Neuronal stem cell (in vitro differentiated cells): ENCODE results near the gene NFIB.

Experiments
- DNase-seq: peaks from one replicate; pipeline ENCODE4 v3.0.0-alpha.2; 2013; ENCODE audit warnings: low spot score
- H2AFZ ChIP-seq: one replicate; pipeline ENCODE4 v1.6.1; 2013; ENCODE audit warnings: mild to moderate bottlenecking, low read length, inconsistent platforms
- H2AK5ac ChIP-seq: 2 replicates; pipeline ENCODE4 v1.6.1; 2013; ENCODE audit warnings: low read depth, mild to moderate bottlenecking, inconsistent platforms, low read length, moderate library complexity, mixed read lengths
- H2BK120ac ChIP-seq: 2 replicates; pipeline ENCODE4 v1.6.1; 2013; ENCODE audit warnings: low read depth, mild to moderate bottlenecking, inconsistent platforms, low read length, moderate library complexity, mixed read lengths
- H2BK12ac ChIP-seq: one replicate; pipeline ENCODE4 v1.6.1; 2013; ENCODE audit warnings: low read length, inconsistent platforms
- H2BK15ac ChIP-seq: 2 replicates; pipeline ENCODE4 v1.6.1; 2013; ENCODE audit warnings: mild to moderate bottlenecking, low read length, inconsistent platforms, mixed read lengths
- H2BK5ac ChIP-seq: one replicate; pipeline ENCODE4 v1.6.1; 2013; ENCODE audit warnings: inconsistent platforms, mild to moderate bottlenecking, low read length, moderate library complexity
- H3K14ac ChIP-seq: one replicate; pipeline ENCODE4 v1.6.1; 2013; ENCODE audit warnings: low read length, inconsistent platforms
- H3K18ac ChIP-seq: 2 replicates; pipeline ENCODE4 v1.6.1; 2013; ENCODE audit warnings: low read length, inconsistent platforms
- H3K23ac ChIP-seq: 2 replicates; pipeline ENCODE4 v1.6.1; 2013; ENCODE audit warnings: low read depth, mild to moderate bottlenecking, mixed read lengths, low read length, inconsistent platforms; ENCODE audit not compliant: poor library complexity
- H3K27ac ChIP-seq: replicated peaks from 3 replicates; pipeline ENCODE4 v1.5.1; 2013; ENCODE audit warnings: low read length, inconsistent platforms
- H3K27me3 ChIP-seq, 3 experiments: 2 replicates each; pipeline ENCODE4 v1.6.1; 2013; ENCODE audit warnings: low read length in 3 of 3, mild to moderate bottlenecking in 2 of 3, inconsistent platforms in 1 of 3, low read depth in 1 of 3, mixed read lengths in 1 of 3, moderate library complexity in 1 of 3; ENCODE audit not compliant: control insufficient read depth in 3 of 3, insufficient read depth in 3 of 3
- H3K36me3 ChIP-seq, 2 donors: replicated peaks in 1 of 2; 2 replicates each; pipeline ENCODE4 v1.6.1; 2013; ENCODE audit warnings: low read length in 2 of 2; ENCODE audit not compliant: control insufficient read depth in 2 of 2, insufficient read depth in 2 of 2
- H3K4ac ChIP-seq: 2 replicates; pipeline ENCODE4 v1.6.1; 2013; ENCODE audit warnings: inconsistent platforms, mild to moderate bottlenecking, low read length, moderate library complexity
- H3K4me1 ChIP-seq, 2 donors: 1 replicate in 1 of 2; 2 replicates in 1 of 2; pipeline ENCODE4 v1.6.1; 2013; ENCODE audit warnings: low read length in 2 of 2, low read depth in 1 of 2; ENCODE audit not compliant: control insufficient read depth in 2 of 2, insufficient read depth in 1 of 2
- H3K4me2 ChIP-seq: one replicate; pipeline ENCODE4 v1.6.1; 2013; ENCODE audit warnings: mild to moderate bottlenecking, low read length, inconsistent platforms; ENCODE audit not compliant: insufficient read depth, poor library complexity, severe bottlenecking
- H3K4me3 ChIP-seq, 2 donors: 2 replicates each; pipeline ENCODE4 v1.5.1; 2013; ENCODE audit warnings: low read length in 2 of 2, mild to moderate bottlenecking in 2 of 2, inconsistent platforms in 1 of 2, moderate library complexity in 1 of 2
- H3K79me1 ChIP-seq: one replicate; pipeline ENCODE4 v1.6.1; 2013; ENCODE audit warnings: low read depth, mild to moderate bottlenecking, inconsistent platforms, low read length, moderate library complexity
- H3K9ac ChIP-seq: one replicate; pipeline ENCODE4 v1.6.1; 2013; ENCODE audit warnings: mild to moderate bottlenecking, low read depth, low read length, inconsistent platforms; ENCODE audit not compliant: poor library complexity
- H3K9me3 ChIP-seq, 2 donors: replicated peaks in 1 of 2; 2 replicates each; pipeline versions ENCODE3 to v1.6.1; 2013; ENCODE audit warnings: low read length in 2 of 2, mild to moderate bottlenecking in 2 of 2, inconsistent platforms in 1 of 2, low read depth in 1 of 2, mixed read lengths in 1 of 2, moderate library complexity in 1 of 2; ENCODE audit not compliant: control insufficient read depth in 2 of 2, insufficient read depth in 1 of 2
- H4K8ac ChIP-seq: one replicate; pipeline ENCODE4 v1.6.1; 2013; ENCODE audit warnings: low read depth, mild to moderate bottlenecking, inconsistent platforms, low read length, moderate library complexity
- H4K91ac ChIP-seq: one replicate; pipeline ENCODE4 v1.6.1; 2013; ENCODE audit warnings: low read length, low read depth, mild to moderate bottlenecking, inconsistent platforms; ENCODE audit not compliant: poor library complexity
- WGBS, 2 donors: extraction: QIAGEN DNeasy Blood & Tissue Kit; methylation state at CpG; one replicate each; pipeline ENCODE4 v1.1.7; 2013; ENCODE audit warnings: missing lambda C conversion rate in 2 of 2, mixed read lengths in 1 of 2; ENCODE audit not compliant: insufficient read length in 2 of 2, insufficient replicate concordance in 1 of 2; ENCODE audit errors: extremely low coverage in 2 of 2; 5-methylcytosine and 5-hydroxymethylcytosine counted together

Gene NFIB

DNA sequence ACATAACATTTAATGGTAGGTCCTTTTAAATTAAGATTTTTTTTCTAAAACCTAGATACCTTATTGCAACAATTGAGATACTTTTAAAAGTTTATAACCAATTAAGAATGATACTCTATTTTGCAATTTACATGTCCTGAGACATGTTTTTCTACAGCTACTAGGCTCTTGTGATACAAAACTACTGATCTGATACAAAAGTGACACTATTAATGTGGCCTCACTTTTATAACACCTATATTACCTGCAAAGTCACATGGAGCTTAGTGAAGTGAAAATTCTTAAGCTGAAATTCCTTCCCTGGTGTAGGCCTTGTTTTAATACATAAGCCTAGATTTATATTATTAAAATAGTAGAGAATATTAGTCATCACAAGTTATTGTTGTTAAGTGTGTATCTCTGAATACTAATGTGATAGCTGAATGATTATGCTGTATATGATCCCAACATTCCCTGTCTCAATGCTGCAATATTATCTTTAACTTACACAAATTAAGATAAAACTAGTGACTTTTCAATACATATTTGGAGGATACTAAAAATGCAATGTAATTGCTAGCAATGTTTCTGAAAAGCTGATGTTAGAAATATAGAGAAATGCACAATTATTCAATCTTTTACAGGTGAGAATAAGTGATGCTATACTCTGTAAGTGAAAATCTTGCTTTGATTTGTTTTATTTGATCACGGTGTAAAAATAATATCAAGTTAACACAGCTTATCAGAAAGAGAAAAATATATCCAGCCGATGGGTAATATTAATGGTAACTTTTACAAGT is 2.6 kb downstream of the NFIB start:
- Histone ChIP-seq H2BK5ac (no peak overlapping the region), H2BK120ac (no peak overlapping the region), H2AFZ (no peak overlapping the region), H3K79me1 (peaks cover 2% of the 10 kb centered on the region), H3K9me3 (peaks cover 0 to 2% of the 10 kb centered on the region in 2 donors), H3K18ac (no peak overlapping the region), H3K36me3 (no peaks in the 10 kb centered on the region), H3K27ac (no peak overlapping the region), H3K4me1 (peaks cover 0 to 13% of the 10 kb centered on the region in 2 donors), H3K23ac (no peak overlapping the region), H3K4me3 (no peak overlapping the region), H3K9ac (no peak overlapping the region), H2AK5ac (no peak overlapping the region), H4K91ac (no peak overlapping the region), H3K4ac (no peak overlapping the region), H3K27me3 (peaks cover 10 to 39% (median 32%) of the 10 kb centered on the region in 3 experiments), H4K8ac (no peak overlapping the region), H2BK15ac (no peak overlapping the region), H3K4me2 (no peak overlapping the region), H3K14ac (no peak overlapping the region), H2BK12ac (no peak overlapping the region)
- WGBS, 2 donors: no CpG with 5 or more reads among the region's 2 CpGs
- DNase-seq: no peak

DNA sequence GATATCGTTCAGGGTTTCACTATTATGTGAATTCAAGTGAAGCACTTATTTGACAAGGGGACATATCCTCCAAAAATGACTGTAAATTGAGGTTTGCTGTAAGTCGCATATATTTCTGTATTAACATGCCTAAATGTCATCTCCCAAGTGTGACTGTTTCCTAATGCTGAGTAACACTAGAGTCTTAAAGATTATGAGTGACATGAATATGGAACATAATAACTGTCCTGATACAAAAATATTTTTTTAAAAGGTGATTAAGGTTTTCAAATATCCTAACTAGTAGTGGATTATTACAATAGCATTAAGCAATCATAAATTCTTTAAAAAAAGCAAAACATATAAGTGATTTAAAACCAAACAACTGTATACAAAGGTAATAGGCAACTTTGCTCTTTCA is 3.6 kb downstream of the NFIB start:
- Histone ChIP-seq H2BK120ac (no peak overlapping the region), H3K36me3 (no peaks in the 10 kb centered on the region), H3K27me3 (peaks cover 10 to 37% (median 27%) of the 10 kb centered on the region in 3 experiments), H3K9me3 (peaks cover 0 to 2% of the 10 kb centered on the region in 2 donors), H3K4me1 (peaks cover 0 to 8% of the 10 kb centered on the region in 2 donors), H3K4ac (no peak overlapping the region), H3K79me1 (peaks cover 2% of the 10 kb centered on the region), H3K4me3 (no peak overlapping the region), H2BK15ac (no peak overlapping the region), H3K27ac (no peak overlapping the region), H2BK5ac (no peak overlapping the region), H3K18ac (no peak overlapping the region), H4K91ac (no peak overlapping the region), H3K14ac (no peak overlapping the region), H4K8ac (no peak overlapping the region), H2AFZ (no peak overlapping the region), H3K9ac (no peak overlapping the region), H2AK5ac (no peak overlapping the region), H3K4me2 (no peak overlapping the region), H3K23ac (no peak overlapping the region), H2BK12ac (no peak overlapping the region)
- DNase-seq: no peak
- WGBS, 2 donors: no CpG with 5 or more reads among the region's 2 CpGs

DNA sequence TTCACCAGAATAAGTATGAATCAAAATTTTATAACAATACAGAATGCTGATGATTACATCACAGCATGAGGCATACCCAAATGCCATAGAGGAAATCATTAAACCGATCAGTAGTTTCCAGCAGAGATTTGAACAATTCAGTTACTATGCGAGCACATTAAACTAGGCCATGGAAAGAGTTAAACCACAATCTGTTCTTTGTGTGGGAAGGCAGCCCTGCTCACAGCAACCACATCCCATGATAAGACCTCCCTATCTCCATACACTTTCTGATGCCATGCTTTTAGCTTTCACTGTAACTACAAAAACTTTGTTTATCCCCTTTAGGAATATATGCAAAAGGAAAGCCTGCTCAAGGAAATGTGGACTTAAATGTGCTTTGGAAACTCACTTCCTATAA is 4.5 kb downstream of the NFIB start:
- Histone ChIP-seq H2BK120ac (no peak overlapping the region), H3K18ac (no peak overlapping the region), H3K27ac (no peak overlapping the region), H3K36me3 (no peaks in the 10 kb centered on the region), H4K91ac (no peak overlapping the region), H3K9ac (no peak overlapping the region), H3K4me1 (peaks cover 0 to 8% of the 10 kb centered on the region in 2 donors), H3K4ac (no peak overlapping the region), H3K14ac (no peak overlapping the region), H3K79me1 (peaks cover 2% of the 10 kb centered on the region), H3K27me3 (peaks cover 10 to 37% (median 21%) of the 10 kb centered on the region in 3 experiments), H3K23ac (no peak overlapping the region), H3K9me3 (peaks cover 0 to 2% of the 10 kb centered on the region in 2 donors), H2BK5ac (no peak overlapping the region), H2AK5ac (no peak overlapping the region), H3K4me3 (no peak overlapping the region), H2AFZ (no peak overlapping the region), H4K8ac (no peak overlapping the region), H3K4me2 (no peak overlapping the region), H2BK12ac (no peak overlapping the region), H2BK15ac (no peak overlapping the region)
- WGBS, 2 donors: no CpG with 5 or more reads among the region's 2 CpGs
- no peak for DNase-seq

DNA sequence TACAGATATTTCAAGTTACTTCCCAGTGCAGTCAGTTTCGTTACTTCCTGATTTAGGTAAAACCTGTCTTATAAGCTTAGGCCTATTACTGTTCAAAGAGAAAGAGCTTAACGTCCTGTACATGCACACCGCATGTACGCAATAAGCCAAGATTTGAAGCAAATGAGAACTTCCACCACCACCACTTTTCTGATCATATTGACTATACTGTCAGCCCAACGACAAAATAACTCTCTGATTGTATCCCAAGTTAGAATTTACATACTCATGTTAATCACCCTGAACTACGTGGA is 5.1 kb downstream of the NFIB start:
- Histone ChIP-seq H3K9ac (no peak overlapping the region), H2BK15ac (no peak overlapping the region), H2BK5ac (no peak overlapping the region), H2BK120ac (no peak overlapping the region), H2BK12ac (no peak overlapping the region), H3K36me3 (no peaks in the 10 kb centered on the region), H3K27me3 (peaks cover 10 to 42% (median 16%) of the 10 kb centered on the region in 3 experiments), H3K4me2 (no peak overlapping the region), H3K4me1 (peaks cover 0 to 8% of the 10 kb centered on the region in 2 donors), H3K4me3 (no peak overlapping the region), H2AK5ac (no peak overlapping the region), H3K14ac (no peak overlapping the region), H4K8ac (no peak overlapping the region), H3K23ac (no peak overlapping the region), H3K79me1 (peaks cover 2% of the 10 kb centered on the region), H3K9me3 (peaks cover 0 to 2% of the 10 kb centered on the region in 2 donors), H3K27ac (no peak overlapping the region), H4K91ac (no peak overlapping the region), H2AFZ (no peak overlapping the region), H3K18ac (no peak overlapping the region), H3K4ac (no peak overlapping the region)
- DNase-seq: no peak
- no CpG with 5 or more reads among the region's 6 CpGs for whole genome bisulfite sequencing, 2 donors
